Duodenal mucosa (tissue), 2 donors: Measurements from ENCODE around the gene ZBTB49.

Source experiments
- H3K27ac ChIP-seq: one replicate; pipeline ENCODE4 v1.7.0; 2013; ENCODE audit warnings: low read depth, low read length
- H3K27me3 ChIP-seq, 2 donors: one replicate each; pipeline ENCODE4 v1.7.0; 2013; ENCODE audit warnings: low read length in 2 of 2, control low read depth in 1 of 2; ENCODE audit not compliant: insufficient read depth in 2 of 2, control insufficient read depth in 1 of 2
- H3K36me3 ChIP-seq, 2 donors: one replicate each; pipeline ENCODE4 v1.7.0; 2013; ENCODE audit warnings: low read length in 2 of 2, control low read depth in 1 of 2; ENCODE audit not compliant: insufficient read depth in 2 of 2, control insufficient read depth in 1 of 2
- H3K4me1 ChIP-seq, 2 donors: one replicate each; pipeline ENCODE4 v1.7.0; 2013; ENCODE audit warnings: low read length in 2 of 2, control low read depth in 1 of 2; ENCODE audit not compliant: insufficient read depth in 2 of 2, control insufficient read depth in 1 of 2
- H3K4me3 ChIP-seq, 2 donors: one replicate each; pipeline ENCODE4 v1.7.0; 2013; ENCODE audit warnings: low read length in 2 of 2, low read depth in 1 of 2
- H3K9ac ChIP-seq, 2 donors: one replicate each; pipeline ENCODE4 v1.7.0; 2013; ENCODE audit warnings: low read length in 2 of 2, low read depth in 1 of 2
- H3K9me3 ChIP-seq, 2 donors: one replicate each; pipeline ENCODE4 v1.7.0; 2013; ENCODE audit warnings: low read length in 2 of 2, control low read depth in 1 of 2; ENCODE audit not compliant: control insufficient read depth in 1 of 2

Gene ZBTB49

DNA sequence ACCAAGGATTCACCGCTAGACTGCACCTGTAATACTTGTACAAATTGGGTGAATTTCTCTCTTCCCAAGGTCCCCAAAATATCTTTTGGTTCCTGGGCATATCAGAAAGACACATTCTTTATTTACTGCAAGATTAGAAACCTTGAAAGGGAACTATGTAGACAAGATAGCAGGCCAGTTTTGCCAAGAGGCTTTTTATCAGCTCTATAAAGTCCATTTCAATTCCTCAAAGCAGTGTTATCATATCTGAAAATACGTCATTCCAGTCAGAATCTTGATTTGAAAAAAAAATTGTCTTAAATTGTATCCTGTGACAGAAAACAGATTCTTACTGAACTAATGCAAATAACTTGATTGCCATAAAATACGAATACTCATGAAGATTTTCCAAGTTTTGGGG is 59.8 kb downstream of the ZBTB49 start:
- no peaks in the 10 kb centered on the region for H3K36me3 ChIP-seq
- H3K27ac ChIP-seq: no peak overlapping the region
- no peaks in the 10 kb centered on the region for H3K27me3 ChIP-seq
- H3K4me3 ChIP-seq: no peak overlapping the region
- no peaks in the 10 kb centered on the region for H3K4me1 ChIP-seq
- no peaks in the 10 kb centered on the region for H3K9me3 ChIP-seq
- H3K9ac ChIP-seq: no peak overlapping the region

- H3K36me3 ChIP-seq: no peaks in the 10 kb centered on the region
- H3K4me3 ChIP-seq: no peak overlapping the region
- H3K27ac ChIP-seq: no peak overlapping the region
- no peaks in the 10 kb centered on the region for H3K4me1 ChIP-seq
- H3K9ac ChIP-seq: no peak overlapping the region
- no peaks in the 10 kb centered on the region for H3K27me3 ChIP-seq
- no peaks in the 10 kb centered on the region for H3K9me3 ChIP-seq
These were observed 60.9 kb downstream of the ZBTB49 start for GRCh38 chr4:4350909-4351308.

DNA sequence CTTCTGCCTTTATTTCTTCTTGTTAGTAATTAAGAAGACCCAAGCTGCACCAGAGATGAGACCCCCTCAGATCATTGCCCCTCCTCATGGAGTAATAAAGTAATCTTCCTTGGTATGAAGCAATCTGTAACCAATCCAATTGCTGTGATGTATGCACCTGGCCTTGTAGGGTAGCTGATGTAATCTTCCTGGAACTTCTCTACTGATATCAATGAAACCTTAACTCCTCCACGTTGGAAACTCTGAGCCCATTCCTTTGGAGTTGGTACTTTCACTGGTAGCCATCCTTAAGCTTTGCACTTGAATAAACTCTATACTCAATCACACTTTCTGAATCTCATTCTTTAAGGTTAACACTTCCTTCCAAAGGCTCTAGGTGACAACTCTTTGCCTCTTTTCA is 65.3 kb downstream of the ZBTB49 start:
- Histone ChIP-seq H3K4me3 (no peak overlapping the region), H3K9ac (no peak overlapping the region), H3K4me1 (no peaks in the 10 kb centered on the region), H3K27me3 (peaks cover 0 to 8% of the 10 kb centered on the region in 2 donors), H3K9me3 (no peaks in the 10 kb centered on the region), H3K27ac (no peak overlapping the region), H3K36me3 (no peaks in the 10 kb centered on the region)

DNA sequence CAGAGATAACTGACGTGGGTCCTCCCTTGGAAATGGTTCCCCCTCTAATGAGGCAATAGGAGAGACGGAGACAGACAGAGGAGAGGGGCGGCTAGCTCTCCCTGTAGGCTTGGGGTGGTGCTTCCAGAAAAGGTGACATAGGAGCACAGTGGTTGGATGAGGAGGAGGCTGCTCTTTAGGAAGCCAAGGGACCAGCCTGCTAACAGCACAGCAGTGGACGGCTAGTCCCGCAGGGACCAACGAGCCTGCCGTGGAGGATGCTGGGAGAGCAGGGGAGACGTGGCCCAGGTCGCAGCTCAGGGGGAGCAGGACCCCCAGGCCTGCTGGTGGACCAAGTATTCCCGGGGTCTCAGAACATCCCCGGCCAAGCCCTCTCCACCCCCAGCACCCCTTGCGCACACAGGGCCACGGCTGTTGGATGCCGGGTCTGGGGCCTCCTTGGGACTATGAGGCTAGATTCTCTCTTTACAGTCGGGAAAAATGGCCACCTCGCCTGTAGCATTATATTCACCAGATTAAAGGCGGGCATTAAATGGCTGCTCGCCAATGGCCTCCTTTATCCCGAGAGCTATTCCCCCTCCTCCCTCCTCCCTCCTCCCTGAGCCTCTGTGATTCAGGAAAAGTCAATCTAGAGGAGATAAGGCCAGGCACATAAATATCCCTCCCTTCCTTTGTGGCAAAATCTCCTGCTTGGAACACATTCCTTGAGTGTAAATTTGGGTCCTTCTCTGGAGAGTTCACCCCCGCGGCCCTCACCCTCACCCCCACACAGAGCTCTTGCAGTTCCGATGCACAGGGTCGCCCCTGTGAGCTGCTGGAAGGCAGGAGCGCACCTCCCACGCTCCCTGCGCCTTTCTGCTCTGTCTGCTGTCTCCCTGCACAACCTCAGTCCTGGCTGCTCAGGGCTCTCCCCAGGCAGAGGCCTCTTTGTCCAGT is 66.3 kb downstream of the ZBTB49 start:
- no peaks in the 10 kb centered on the region for H3K9me3 ChIP-seq
- peaks cover 0 to 8% of the 10 kb centered on the region in 2 donors for H3K27me3 ChIP-seq
- H3K27ac ChIP-seq: no peak overlapping the region
- no peak overlapping the region for H3K9ac ChIP-seq
- H3K4me3 ChIP-seq: no peak overlapping the region
- H3K36me3 ChIP-seq: no peaks in the 10 kb centered on the region
- H3K4me1 ChIP-seq: no peaks in the 10 kb centered on the region

- Histone ChIP-seq H3K9ac (no peak overlapping the region), H3K27ac (no peak overlapping the region), H3K9me3 (no peaks in the 10 kb centered on the region), H3K27me3 (peaks cover 0 to 8% of the 10 kb centered on the region in 2 donors), H3K4me1 (no peaks in the 10 kb centered on the region), H3K4me3 (no peak overlapping the region), H3K36me3 (no peaks in the 10 kb centered on the region)
These were observed 68.2 kb downstream of the ZBTB49 start for GRCh38 chr4:4358093-4358854.

DNA sequence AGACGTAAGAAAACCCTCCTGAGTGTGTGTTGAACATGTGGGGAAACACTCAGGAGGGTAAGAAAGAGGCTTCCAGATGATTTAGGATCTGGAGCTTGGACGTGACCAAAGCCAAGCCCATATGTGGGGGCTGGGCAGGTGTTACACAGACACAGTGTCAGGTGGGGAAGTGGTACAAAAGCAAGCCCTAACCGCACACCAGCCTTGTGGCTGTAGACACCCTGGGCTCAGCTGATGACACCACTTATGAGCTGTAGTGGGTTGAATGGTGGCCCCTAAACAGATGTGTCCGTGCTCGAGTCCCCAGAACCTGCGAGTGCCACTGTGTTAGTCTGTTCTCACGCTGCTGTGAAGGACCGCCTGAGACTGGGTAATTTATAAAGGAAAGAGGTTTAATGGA is 71.8 kb downstream of the ZBTB49 start:
- H3K4me3 ChIP-seq: no peak overlapping the region
- no peak overlapping the region for H3K27ac ChIP-seq
- no peak overlapping the region for H3K9ac ChIP-seq
- peaks cover 0 to 8% of the 10 kb centered on the region in 2 donors for H3K27me3 ChIP-seq
- no peaks in the 10 kb centered on the region for H3K4me1 ChIP-seq
- peaks cover 0 to 7% of the 10 kb centered on the region in 2 donors for H3K9me3 ChIP-seq
- H3K36me3 ChIP-seq: no peaks in the 10 kb centered on the region

GRCh38 chr4:4362991-4363697 is 73.1 kb downstream of the ZBTB49 start:
- Histone ChIP-seq H3K27ac (no peak overlapping the region), H3K9ac (no peak overlapping the region), H3K36me3 (no peaks in the 10 kb centered on the region), H3K4me1 (no peaks in the 10 kb centered on the region), H3K4me3 (no peak overlapping the region), H3K27me3 (peaks cover 0 to 6% of the 10 kb centered on the region in 2 donors), H3K9me3 (peaks cover 0 to 7% of the 10 kb centered on the region in 2 donors)

GRCh38 chr4:4364061-4364460 is 74.0 kb downstream of the ZBTB49 start:
- Histone ChIP-seq H3K27me3 (no peaks in the 10 kb centered on the region), H3K36me3 (no peaks in the 10 kb centered on the region), H3K9ac (no peak overlapping the region)

GRCh38 chr4:4364486-4365208 is 74.6 kb downstream of the ZBTB49 start:
- Histone ChIP-seq H3K27ac (no peak overlapping the region), H3K36me3 (no peaks in the 10 kb centered on the region), H3K27me3 (no peaks in the 10 kb centered on the region), H3K4me3 (no peak overlapping the region), H3K9ac (no peak overlapping the region), H3K4me1 (no peaks in the 10 kb centered on the region), H3K9me3 (peaks cover 0 to 7% of the 10 kb centered on the region in 2 donors)

More at GRCh38 chr4:4364061-4364460, 74.0 kb downstream of the ZBTB49 start:
- no peak overlapping the region for H3K4me3 ChIP-seq
- H3K4me1 ChIP-seq: no peaks in the 10 kb centered on the region
- H3K27ac ChIP-seq: no peak overlapping the region
- peaks cover 0 to 7% of the 10 kb centered on the region in 2 donors for H3K9me3 ChIP-seq
